ENCODE results near the gene KRT81. TPM values are rescaled to one million over a fixed set of nuclear protein-coding genes. Genes with fewer than 3 reads are reported as not detected.

Gene KRT81
- total RNA-seq (not detected in 2 replicates), polyA plus RNA-seq (not detected in 2 replicates), polyA minus RNA-seq (ENCODE audit: low replicate concordance) (not detected in 2 replicates)
- not detected in 2 replicates for polyA plus RNA-seq (2012)

GRCh38 chr12:52291267-52291935, at the start of gene KRT81:
KRT81 (minus strand) TSS chr12:52291534; CDS start chr12:52291465, 69 bp downstream.
- H3K4me2 ChIP-seq (ENCODE audit: extremely low read depth, insufficient read depth, low read length), result no peak within 1 kb of the TSS
- no peak for TF ChIP-seq EZH2 (IDR thresholded peaks at IDR 0.05; ENCODE audit: low read length, missing control alignments)
- TF ChIP-seq CTCF (conservative IDR thresholded peaks at IDR 0.05 in 1 of 2, IDR thresholded peaks at IDR 0.05 in 1 of 2; ENCODE audit: low read depth in 1 of 2, low read length in 2 of 2), result no peak
- H3K4me3 ChIP-seq (replicated peaks in 1 of 4; ENCODE audit: control extremely low read depth in 1 of 4, insufficient read depth in 1 of 4, low read depth in 3 of 4, low read length in 4 of 4), result no peak within 1 kb of the TSS
- no peaks in the 10 kb centered on the region for H3K27me3 ChIP-seq (ENCODE audit: control insufficient read depth, insufficient read depth, low read length)
- H3K9me3 ChIP-seq (ENCODE audit: control insufficient read depth, insufficient read depth, low read depth, low read length), result no peaks in the 10 kb centered on the region
- no peak within 1 kb of the TSS for H2AFZ ChIP-seq (ENCODE audit: low read length)
- no peaks in the 10 kb centered on the region for H3K79me2 ChIP-seq (ENCODE audit: control insufficient read depth, insufficient read depth, low read length)
- no peaks in the 10 kb centered on the region for H4K20me1 ChIP-seq (ENCODE audit: control insufficient read depth, extremely low read depth, insufficient read depth, low read length)
- H3K9ac ChIP-seq (ENCODE audit: insufficient read depth, low read length), result no peak within 1 kb of the TSS
- no peak for DNase-seq (ENCODE audit: low read depth in 2 of 2)
- H3K4me1 ChIP-seq (ENCODE audit: control insufficient read depth, extremely low read depth, insufficient read depth, low read length), result no peaks in the 10 kb centered on the region
- no peak within 1 kb of the TSS for H3K27ac ChIP-seq (ENCODE audit: insufficient read depth, low read length)
- no peaks in the 10 kb centered on the region for H3K36me3 ChIP-seq (ENCODE audit: control insufficient read depth, insufficient read depth, low read length)

- no peak overlapping the region for H3K4me2 ChIP-seq (ENCODE audit: extremely low read depth, insufficient read depth, low read length)
- H3K9ac ChIP-seq (ENCODE audit: insufficient read depth, low read length), result no peak overlapping the region
- peak in 1 of 2 donors; percentile 6 for DNase-seq (ENCODE audit: low read depth in 2 of 2)
- no peaks in the 10 kb centered on the region for H3K9me3 ChIP-seq (ENCODE audit: control insufficient read depth, insufficient read depth, low read depth, low read length)
- H3K4me1 ChIP-seq (ENCODE audit: control insufficient read depth, extremely low read depth, insufficient read depth, low read length), result no peaks in the 10 kb centered on the region
- peaks cover 22% of the 10 kb centered on the region for H3K27me3 ChIP-seq (ENCODE audit: control insufficient read depth, insufficient read depth, low read length)
- no peaks in the 10 kb centered on the region for H3K36me3 ChIP-seq (ENCODE audit: control insufficient read depth, insufficient read depth, low read length)
- no peak overlapping the region for H2AFZ ChIP-seq (ENCODE audit: low read length)
- no peaks in the 10 kb centered on the region for H3K79me2 ChIP-seq (ENCODE audit: control insufficient read depth, insufficient read depth, low read length)
- H4K20me1 ChIP-seq (ENCODE audit: control insufficient read depth, extremely low read depth, insufficient read depth, low read length), result no peaks in the 10 kb centered on the region
- H3K27ac ChIP-seq (ENCODE audit: insufficient read depth, low read length), result no peak overlapping the region
- TF ChIP-seq EZH2 (IDR thresholded peaks at IDR 0.05; ENCODE audit: low read length, missing control alignments), result no peak
- TF ChIP-seq CTCF (conservative IDR thresholded peaks at IDR 0.05 in 1 of 2, IDR thresholded peaks at IDR 0.05 in 1 of 2; ENCODE audit: low read depth in 1 of 2, low read length in 2 of 2), result no peak
- no peak overlapping the region for H3K4me3 ChIP-seq (replicated peaks in 1 of 4; ENCODE audit: control extremely low read depth in 1 of 4, insufficient read depth in 1 of 4, low read depth in 3 of 4, low read length in 4 of 4)
Observed at GRCh38 chr12:52338241-52338960, 47.1 kb upstream of the KRT81 start.

- Histone ChIP-seq H2AFZ (ENCODE audit: low read length) (no peak overlapping the region), H4K20me1 (ENCODE audit: control insufficient read depth, extremely low read depth, insufficient read depth, low read length) (no peaks in the 10 kb centered on the region), H3K36me3 (ENCODE audit: control insufficient read depth, insufficient read depth, low read length) (no peaks in the 10 kb centered on the region), H3K4me2 (ENCODE audit: extremely low read depth, insufficient read depth, low read length) (no peak overlapping the region), H3K79me2 (ENCODE audit: control insufficient read depth, insufficient read depth, low read length) (no peaks in the 10 kb centered on the region), H3K9ac (ENCODE audit: insufficient read depth, low read length) (no peak overlapping the region), H3K4me3 (replicated peaks in 1 of 4; ENCODE audit: control extremely low read depth in 1 of 4, insufficient read depth in 1 of 4, low read depth in 3 of 4, low read length in 4 of 4) (no peak overlapping the region), H3K9me3 (ENCODE audit: control insufficient read depth, insufficient read depth, low read depth, low read length) (no peaks in the 10 kb centered on the region), H3K4me1 (ENCODE audit: control insufficient read depth, extremely low read depth, insufficient read depth, low read length) (no peaks in the 10 kb centered on the region), H3K27ac (ENCODE audit: insufficient read depth, low read length) (no peak overlapping the region), H3K27me3 (ENCODE audit: control insufficient read depth, insufficient read depth, low read length) (peaks cover 21% of the 10 kb centered on the region)
- no peak for TF ChIP-seq CTCF (conservative IDR thresholded peaks at IDR 0.05 in 1 of 2, IDR thresholded peaks at IDR 0.05 in 1 of 2; ENCODE audit: low read depth in 1 of 2, low read length in 2 of 2)
- TF ChIP-seq EZH2 (IDR thresholded peaks at IDR 0.05; ENCODE audit: low read length, missing control alignments), result no peak
- peak in 1 of 2 donors; percentile 16 for DNase-seq (ENCODE audit: low read depth in 2 of 2)
Observed at GRCh38 chr12:52337054-52337453, 45.7 kb upstream of the KRT81 start.
